Hippocampal formation (tissue), 2 donors: ENCODE data around the gene SRM.
"Not testable (repeated sequence)": the region's sequence is repeated elsewhere in the genome, so short reads cannot be mapped to it uniquely, and the experiment has no call there.

ENCODE experiments used
- DNase-seq, 2 donors: peaks; one replicate each; lab custom pipeline; 2025; lab: John Stamatoyannopoulos, UW

Gene SRM

GRCh38 chr1:11064942-11065341 lies 5.1 kb upstream of the SRM start:
- DNase-seq, result no peak

- not testable (repeated sequence) for DNase-seq
Observed at GRCh38 chr1:11063937-11064537, 4.2 kb upstream of the SRM start.

- no peak for DNase-seq
Observed at GRCh38 chr1:11062965-11063401, 3.2 kb upstream of the SRM start.

GRCh38 chr1:11061652-11062365 lies 2.0 kb upstream of the SRM start:
- DNase-seq, result no peak

GRCh38 chr1:11059155-11059967 lies 457 bp downstream of the SRM start:
- DNase-seq, result no peak

- no peak for DNase-seq
Observed at GRCh38 chr1:11058595-11059154, 1.1 kb downstream of the SRM start.

GRCh38 chr1:11058026-11058425 lies 1.8 kb downstream of the SRM start:
- no peak for DNase-seq

GRCh38 chr1:11057477-11057876 lies 2.3 kb downstream of the SRM start:
- DNase-seq, result no peak

GRCh38 chr1:11056504-11056903 lies 3.3 kb downstream of the SRM start:
- no peak for DNase-seq

GRCh38 chr1:11055676-11056075 lies 4.1 kb downstream of the SRM start:
- DNase-seq, result no peak

- no peak for DNase-seq
Observed at GRCh38 chr1:11054666-11055065, 5.2 kb downstream of the SRM start.

GRCh38 chr1:11054181-11054580 lies 5.6 kb downstream of the SRM start:
- DNase-seq, result no peak

- DNase-seq, result no peak
Observed at GRCh38 chr1:11053758-11054137, 6.1 kb downstream of the SRM start.

GRCh38 chr1:11052839-11053757 lies 6.7 kb downstream of the SRM start:
- no peak for DNase-seq

- DNase-seq, result no peak
Observed at GRCh38 chr1:11051781-11052511, 7.9 kb downstream of the SRM start.

- DNase-seq, result not testable (repeated sequence)
Observed at GRCh38 chr1:11051121-11051520, 8.7 kb downstream of the SRM start.

GRCh38 chr1:11046625-11047365 lies 13.0 kb downstream of the SRM start, which contains the start of gene MASP2:
Gene MASP2, minus strand, starts transcription at chr1:11047239. Its CDS starts 32 bp downstream, at chr1:11047207.
- no peak for DNase-seq

GRCh38 chr1:11046270-11046566 lies 13.6 kb downstream of the SRM start:
- DNase-seq, result no peak

GRCh38 chr1:11045428-11046269 lies 14.2 kb downstream of the SRM start:
- DNase-seq, result no peak
